Activated B cell treated with CpG ODN at 0.5 μM for 24 hours (primary cell): ENCODE data around the gene NOS1. TPM values are rescaled to one million over a fixed set of nuclear protein-coding genes. Genes with fewer than 3 reads are reported as not detected.

ENCODE experiments used
- ATAC-seq: fragments of 200-7000 bp; cut with Tn5 transposase; one replicate; pipeline ENCODE4 v1.10.0; 2021; ENCODE audit warnings: low read depth, mild to moderate bottlenecking, moderate library complexity
- CTCF ChIA-PET: fragments of 350-600 bp; sonication (Branson Sonifier 250); formaldehyde crosslinking; loops from one replicate; lab custom pipeline; 2021; ENCODE audit warnings: antibody characterized with exemption; lab: Charles Lee
- POLR2A ChIA-PET: fragments of 350-600 bp; sonication (Branson Sonifier 250); formaldehyde crosslinking; loops from one replicate; lab custom pipeline; 2021; ENCODE audit warnings: antibody characterized with exemption; lab: Charles Lee
- DNase-seq: peaks from one replicate; pipeline ENCODE4 v3.0.0; 2022
- H3K27ac Mint-ChIP-seq: one replicate; pipeline ENCODE4 v1.8.0; 2020; ENCODE audit warnings: mixed read lengths
- H3K27me3 Mint-ChIP-seq: one replicate; pipeline ENCODE4 v1.8.0; 2021; ENCODE audit warnings: mixed read lengths
- H3K36me3 Mint-ChIP-seq: one replicate; pipeline ENCODE4 v1.8.0; 2021; ENCODE audit warnings: low read depth, mixed read lengths
- H3K4me1 Mint-ChIP-seq: one replicate; pipeline ENCODE4 v1.8.0; 2021; ENCODE audit warnings: mixed read lengths
- H3K4me3 Mint-ChIP-seq: one replicate; pipeline ENCODE4 v1.8.0; 2020; ENCODE audit warnings: mild to moderate bottlenecking, mixed read lengths
- H3K9me3 Mint-ChIP-seq: one replicate; pipeline ENCODE4 v1.8.0; 2020; ENCODE audit warnings: mixed read lengths
- CTCF ChIP-seq: fragments of 200-600 bp; IDR thresholded peaks from one replicate; pipeline ENCODE4 v1.8.0; 2022; ENCODE audit warnings: antibody characterized with exemption, mild to moderate bottlenecking
- intact Hi-C: fragments of 100-400 bp; cut with micrococcal nuclease; formaldehyde crosslinking; loops from one replicate; pipeline ENCODE4 v1.15.1; 2024
- total RNA-seq: library from RNA; stranded (reverse); gene quantifications from 2 replicates; pipeline ENCODE4 v1.2.3, GENCODE V29; 2022

Gene NOS1
- total RNA-seq, 1 donor from 2014 or later = not detected

- no peak for ATAC-seq
- no peaks in the 10 kb centered on the region for H3K4me1 Mint-ChIP-seq
- H3K36me3 Mint-ChIP-seq = peaks cover 93% of the 10 kb centered on the region
- H3K4me3 Mint-ChIP-seq = no peak overlapping the region
- CTCF ChIA-PET = no interaction called here
- TF ChIP-seq CTCF = no peak
- no peak overlapping the region for H3K27ac Mint-ChIP-seq
- no peaks in the 10 kb centered on the region for H3K27me3 Mint-ChIP-seq
- no peaks in the 10 kb centered on the region for H3K9me3 Mint-ChIP-seq
- no peak for DNase-seq
- intact Hi-C loops = no loop called here
- POLR2A ChIA-PET = no interaction called here
Measured at GRCh38 chr12:117168976-117169375, 192.4 kb downstream of the NOS1 start.

GRCh38 chr12:117167769-117168168, 193.7 kb downstream of the NOS1 start:
- intact Hi-C loops = no loop called here
- Mint-ChIP-seq H3K27me3 (no peaks in the 10 kb centered on the region), H3K27ac (no peak overlapping the region), H3K9me3 (no peaks in the 10 kb centered on the region), H3K36me3 (peaks cover 90% of the 10 kb centered on the region), H3K4me1 (no peaks in the 10 kb centered on the region), H3K4me3 (no peak overlapping the region)
- ChIA-PET CTCF (no interaction called here), POLR2A (no interaction called here)
- ATAC-seq (no peak), DNase-seq (no peak)
- no peak for TF ChIP-seq CTCF

- no peak for ATAC-seq
- POLR2A ChIA-PET = no interaction called here
- no peak overlapping the region for H3K27ac Mint-ChIP-seq
- no peak for TF ChIP-seq CTCF
- intact Hi-C loops = no loop called here
- H3K4me1 Mint-ChIP-seq = no peaks in the 10 kb centered on the region
- H3K4me3 Mint-ChIP-seq = no peak overlapping the region
- peaks cover 90% of the 10 kb centered on the region for H3K36me3 Mint-ChIP-seq
- no peaks in the 10 kb centered on the region for H3K27me3 Mint-ChIP-seq
- CTCF ChIA-PET = no interaction called here
- H3K9me3 Mint-ChIP-seq = no peaks in the 10 kb centered on the region
- no peak for DNase-seq
Measured at GRCh38 chr12:117166107-117166506, 195.3 kb downstream of the NOS1 start.

GRCh38 chr12:117165342-117165741, 196.1 kb downstream of the NOS1 start:
- ChIA-PET CTCF (no interaction called here), POLR2A (no interaction called here)
- no peaks in the 10 kb centered on the region for H3K9me3 Mint-ChIP-seq
- intact Hi-C loops = no loop called here
- H3K36me3 Mint-ChIP-seq = peaks cover 90% of the 10 kb centered on the region
- no peaks in the 10 kb centered on the region for H3K27me3 Mint-ChIP-seq
- no peak for ATAC-seq
- H3K27ac Mint-ChIP-seq = no peak overlapping the region
- H3K4me3 Mint-ChIP-seq = no peak overlapping the region
- no peak for DNase-seq
- H3K4me1 Mint-ChIP-seq = no peaks in the 10 kb centered on the region
- no peak for TF ChIP-seq CTCF

GRCh38 chr12:117162633-117163032, 198.8 kb downstream of the NOS1 start:
- ChIA-PET CTCF (no interaction called here), POLR2A (no interaction called here)
- no peaks in the 10 kb centered on the region for H3K27me3 Mint-ChIP-seq
- no peak for TF ChIP-seq CTCF
- H3K4me1 Mint-ChIP-seq = no peaks in the 10 kb centered on the region
- no peak for ATAC-seq
- intact Hi-C loops = no loop called here
- DNase-seq = no peak
- H3K27ac Mint-ChIP-seq = no peak overlapping the region
- H3K4me3 Mint-ChIP-seq = no peak overlapping the region
- peaks cover 94% of the 10 kb centered on the region for H3K36me3 Mint-ChIP-seq
- H3K9me3 Mint-ChIP-seq = no peaks in the 10 kb centered on the region
